SW 1271 (cell line): ENCODE measurements around the gene ZNF618.

Source experiments
- DNase-seq, 2 experiments: peaks; one replicate each; lab custom pipeline; 2025; lab: John Stamatoyannopoulos, UW

Gene ZNF618

DNA sequence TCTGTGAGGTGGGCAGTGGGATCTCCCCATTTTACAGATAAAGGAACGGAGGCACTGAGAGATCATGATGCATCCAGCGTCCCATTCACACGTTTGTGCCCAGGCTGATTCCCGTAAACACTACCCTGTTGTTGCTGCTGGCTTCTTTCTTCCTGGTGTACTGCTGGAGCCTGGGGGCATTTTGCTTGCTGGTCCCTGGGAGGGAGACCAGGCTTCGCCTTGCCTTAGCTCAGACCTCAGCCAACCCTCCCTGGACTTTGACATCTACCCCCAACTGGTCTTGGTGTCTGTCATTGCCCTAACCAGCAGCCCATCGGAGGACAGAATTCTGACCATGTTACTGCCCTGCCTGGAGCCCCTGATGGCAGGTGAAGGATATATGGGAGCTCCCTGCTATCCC, 82.4 kb downstream of the ZNF618 start:
- DNase-seq, result no peak

GRCh38 chr9:113960768-113961167, 84.7 kb downstream of the ZNF618 start:
- DNase-seq, result no peak

- DNase-seq, result no peak
Observed at GRCh38 chr9:113962396-113962795, 86.3 kb downstream of the ZNF618 start.

- peak in 1 of 2 experiments; percentile 12 for DNase-seq
Observed at GRCh38 chr9:113963017-113963620, 87.0 kb downstream of the ZNF618 start.

DNA sequence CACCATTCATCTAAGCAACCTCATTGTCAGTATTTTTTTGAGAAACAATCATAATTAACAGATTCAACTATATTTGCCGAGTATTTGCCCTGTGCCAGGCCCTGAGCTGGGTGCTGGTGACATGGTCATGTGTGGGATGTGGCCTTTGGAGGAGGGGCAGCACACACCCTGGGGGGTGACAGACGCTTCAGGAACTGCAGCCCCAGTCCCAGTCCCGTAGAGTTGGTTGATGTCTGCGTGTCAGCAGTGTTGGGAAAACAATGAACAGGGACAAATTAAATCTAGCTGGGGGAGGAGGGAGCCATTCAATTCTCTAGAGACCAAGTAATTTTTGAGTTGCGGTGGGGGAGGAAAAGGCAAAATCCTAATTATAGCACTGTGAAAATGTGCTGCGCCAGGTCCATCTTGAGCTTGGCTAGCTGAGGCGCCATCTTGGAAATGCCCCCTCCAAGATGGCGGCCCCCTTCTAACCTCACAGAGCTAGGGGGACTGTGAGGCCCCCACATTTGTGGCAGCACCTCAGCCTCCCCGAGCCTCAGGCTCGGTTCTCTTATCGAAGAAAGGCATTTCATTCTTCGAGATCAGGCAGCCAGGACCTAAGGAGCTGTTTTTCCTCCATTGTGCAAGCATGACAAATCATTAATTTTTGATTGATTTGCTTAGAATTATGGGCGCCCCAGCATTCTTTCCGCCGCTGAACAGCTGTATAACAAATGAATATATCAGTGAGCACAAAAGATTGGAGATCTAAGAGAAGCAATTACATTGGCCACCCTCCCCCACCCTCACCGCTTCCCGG, 87.8 kb downstream of the ZNF618 start:
- no peak for DNase-seq

GRCh38 chr9:113964495-113965170, 88.5 kb downstream of the ZNF618 start:
- no peak for DNase-seq

DNA sequence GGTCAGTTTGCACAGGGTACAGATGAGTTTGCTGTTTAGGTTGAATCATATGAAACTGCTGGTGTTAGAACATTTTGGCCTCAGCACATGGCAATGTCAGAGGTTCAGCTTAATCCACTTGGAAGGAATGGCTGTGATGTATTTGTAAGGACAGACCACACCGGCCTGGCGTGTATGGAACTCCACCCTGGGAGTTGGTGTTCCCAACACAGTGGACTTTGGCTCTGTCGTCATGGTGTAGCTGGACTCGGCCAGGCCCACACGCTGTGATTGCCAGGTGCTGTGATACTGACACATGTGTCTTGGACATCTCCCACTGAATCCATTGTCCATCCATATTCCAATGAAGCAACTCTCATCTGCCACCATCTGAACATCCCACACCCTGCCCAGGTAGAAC, 90.3 kb downstream of the ZNF618 start:
- DNase-seq, result no peak

DNA sequence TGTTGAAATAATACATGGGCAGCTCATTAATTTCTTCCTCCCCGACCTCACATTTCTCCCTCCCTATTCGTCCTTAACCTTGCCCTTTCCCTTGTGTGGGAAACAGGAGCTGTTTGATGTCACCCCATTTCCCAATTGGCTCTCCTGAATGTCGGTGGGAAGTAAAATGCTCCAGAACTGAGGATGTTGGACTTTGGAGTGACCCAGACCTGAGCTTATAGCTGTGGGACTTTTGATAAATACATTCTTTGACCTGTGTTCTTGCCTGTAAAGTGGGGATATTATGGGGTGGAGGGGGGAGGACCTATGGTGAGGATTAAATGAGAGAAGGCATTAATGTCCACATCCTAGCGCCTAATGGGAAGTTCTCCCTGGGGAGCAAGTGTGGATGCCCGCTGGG, 91.3 kb downstream of the ZNF618 start:
- DNase-seq, result no peak

- no peak for DNase-seq
Observed at GRCh38 chr9:113969343-113969742, 93.2 kb downstream of the ZNF618 start.

GRCh38 chr9:113973226-113973625, 97.1 kb downstream of the ZNF618 start:
- no peak for DNase-seq

GRCh38 chr9:113973963-113974413, 97.9 kb downstream of the ZNF618 start:
- no peak for DNase-seq

GRCh38 chr9:113976915-113977314, 100.8 kb downstream of the ZNF618 start:
- DNase-seq, result no peak

DNA sequence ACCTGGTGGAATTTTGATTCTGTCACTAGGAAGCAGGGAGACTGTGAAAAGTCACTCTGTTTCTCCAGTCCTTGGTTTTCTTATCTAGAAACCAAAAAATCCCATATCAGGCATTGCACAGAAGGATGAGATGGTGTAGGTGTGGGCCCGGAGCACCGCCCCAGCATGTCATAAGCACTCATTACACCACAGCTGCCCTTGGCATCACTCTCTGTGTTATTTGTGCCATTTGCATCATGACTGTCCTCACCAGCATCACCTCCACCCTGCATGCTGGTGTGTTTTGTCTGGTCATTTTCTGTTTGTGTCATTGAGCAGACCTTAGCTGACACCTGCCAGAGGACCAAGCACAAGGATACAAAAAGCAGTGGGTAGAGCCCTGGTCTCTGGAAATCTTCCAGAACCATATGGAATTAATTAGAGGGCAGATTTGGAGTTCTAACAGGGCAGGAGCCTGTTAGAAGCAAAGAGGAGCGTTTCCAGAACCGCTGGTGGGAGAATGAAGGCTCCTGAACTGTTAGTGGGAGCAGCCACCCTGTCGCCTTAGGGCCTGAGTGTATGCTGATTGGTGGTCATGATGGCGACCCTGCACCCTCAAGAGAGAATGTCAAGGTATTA, 102.7 kb downstream of the ZNF618 start:
- no peak for DNase-seq

- DNase-seq, result no peak
Observed at GRCh38 chr9:113979343-113980127, 103.4 kb downstream of the ZNF618 start.

- DNase-seq, result no peak
Observed at GRCh38 chr9:113984639-113985380, 108.7 kb downstream of the ZNF618 start.

GRCh38 chr9:113985968-113986585, 110.0 kb downstream of the ZNF618 start:
- no peak for DNase-seq

- DNase-seq, result no peak
Observed at GRCh38 chr9:113986931-113987330, 110.8 kb downstream of the ZNF618 start.

DNA sequence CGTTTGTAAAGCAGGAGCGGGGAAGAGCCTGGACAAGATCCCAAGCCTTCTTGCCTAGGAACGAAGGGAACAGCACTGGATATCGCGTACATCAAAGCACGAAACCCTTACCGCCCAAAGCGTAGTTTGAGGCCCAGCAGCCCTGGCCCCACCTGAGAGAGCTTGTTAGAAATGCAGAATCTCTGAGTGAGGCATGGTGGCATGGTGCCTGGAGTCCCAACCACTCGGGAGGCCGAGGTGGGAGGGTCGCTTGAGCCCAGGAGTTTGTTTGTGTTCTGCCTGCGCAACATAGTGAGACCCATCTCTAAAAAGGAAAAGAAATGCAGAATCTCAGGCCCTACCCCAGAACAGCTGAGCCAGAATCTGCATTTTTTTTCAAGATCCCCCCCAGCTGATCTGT, 111.4 kb downstream of the ZNF618 start:
- DNase-seq, result no peak

DNA sequence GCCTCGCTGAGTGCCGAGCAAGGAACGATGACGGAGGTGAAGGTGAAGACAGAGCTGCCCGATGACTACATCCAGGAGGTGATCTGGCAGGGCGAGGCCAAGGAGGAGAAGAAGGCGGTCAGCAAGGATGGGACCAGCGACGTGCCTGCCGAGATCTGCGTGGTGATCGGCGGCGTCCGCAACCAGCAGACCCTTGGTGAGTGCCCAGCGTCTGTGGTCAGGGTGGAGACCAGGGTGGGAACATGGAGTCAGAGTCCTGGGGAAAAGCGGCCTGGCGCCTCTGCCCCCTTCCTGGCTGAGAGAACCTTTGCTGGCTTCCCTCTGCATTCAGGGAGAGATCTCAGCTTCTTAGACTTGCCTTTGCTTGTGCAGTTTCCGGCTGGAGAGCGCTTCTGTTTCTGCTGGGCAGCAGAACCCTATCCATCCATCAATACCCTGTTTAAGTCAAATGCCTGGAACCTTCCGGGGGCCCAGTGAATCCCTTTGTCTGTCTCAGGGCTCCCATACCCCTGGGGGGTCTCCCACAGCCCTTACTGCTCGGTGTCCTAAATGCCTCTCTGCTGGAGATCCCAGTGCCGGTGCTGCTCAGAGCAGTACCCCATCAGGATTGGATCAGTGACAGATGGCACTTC, 112.4 kb downstream of the ZNF618 start:
- DNase-seq, result no peak
